DND-41 (cell line): ENCODE measurements around the gene RASA2.
"Not testable (repeated sequence)": the region's sequence is repeated elsewhere in the genome, so short reads cannot be mapped to it uniquely, and the experiment has no call there.

Experiments used
- ATAC-seq: fragments of 200-7000 bp; cut with Tn5 transposase; 3 replicates; pipeline ENCODE4 v1.9.1; 2021; ENCODE audit warnings: low read depth; ENCODE audit not compliant: insufficient read depth
- DNase-seq: peaks from one replicate; pipeline ENCODE4 v3.0.0-alpha.2; 2020
- H2AFZ ChIP-seq: 2 replicates; pipeline ENCODE4 v1.6.0; 2012; ENCODE audit warnings: low read depth, low read length
- H3K27ac ChIP-seq: 2 replicates; pipeline ENCODE4 v1.5.1; 2012; ENCODE audit warnings: low read length, inconsistent platforms
- H3K27me3 ChIP-seq: fragments of 200-600 bp; sonication (generic); 2 replicates; pipeline ENCODE4 v1.6.0; 2012; ENCODE audit warnings: low read length, mild to moderate bottlenecking, inconsistent platforms; ENCODE audit not compliant: insufficient read depth, poor library complexity
- H3K36me3 ChIP-seq: 2 replicates; pipeline ENCODE4 v1.5.1; 2012; ENCODE audit warnings: low read length, inconsistent platforms; ENCODE audit not compliant: insufficient read depth
- H3K4me1 ChIP-seq: 2 replicates; pipeline ENCODE4 v1.5.1; 2012; ENCODE audit warnings: mild to moderate bottlenecking, low read length; ENCODE audit not compliant: insufficient read depth
- H3K4me2 ChIP-seq: 2 replicates; pipeline ENCODE4 v1.6.0; 2012; ENCODE audit warnings: mild to moderate bottlenecking, moderate library complexity, low read length, inconsistent platforms; ENCODE audit not compliant: insufficient read depth
- H3K4me3 ChIP-seq, 2 experiments: fragments of 200-600 bp in 1 of 2; shearing (Covaris generic) in 1 of 2; 2 replicates each; pipeline ENCODE4 v1.5.1; 2012 to 2016; ENCODE audit warnings: inconsistent platforms in 2 of 2, low read length in 2 of 2, mild to moderate bottlenecking in 2 of 2, low read depth in 1 of 2, moderate library complexity in 1 of 2
- H3K79me2 ChIP-seq: 2 replicates; pipeline ENCODE4 v1.6.0; 2012; ENCODE audit warnings: low read length, inconsistent platforms; ENCODE audit not compliant: insufficient read depth
- H3K9ac ChIP-seq: 2 replicates; pipeline ENCODE4 v1.6.0; 2012; ENCODE audit warnings: low read depth, mild to moderate bottlenecking, inconsistent platforms, low read length, moderate library complexity
- H3K9me3 ChIP-seq: 2 replicates; pipeline ENCODE4 v1.5.1; 2012; ENCODE audit warnings: low read length, moderate library complexity, mild to moderate bottlenecking, inconsistent platforms; ENCODE audit not compliant: insufficient read depth, severe bottlenecking
- H4K20me1 ChIP-seq: 2 replicates; pipeline ENCODE4 v1.6.0; 2012; ENCODE audit warnings: low read length; ENCODE audit not compliant: insufficient read depth
- EZH2 ChIP-seq: IDR thresholded peaks from 3 replicates; pipeline ENCODE4 v1.6.1; 2012; ENCODE audit warnings: borderline replicate concordance, low read depth, mild to moderate bottlenecking, moderate library complexity, low read length, inconsistent platforms; ENCODE audit not compliant: severe bottlenecking
- TF ChIP-seq, protein P1 (sequence below): IDR thresholded peaks from 2 replicates; pipeline ENCODE4 v1.5.1; 2012; ENCODE audit warnings: borderline replicate concordance, low read length, moderate library complexity, mild to moderate bottlenecking; ENCODE audit not compliant: poor library complexity, severe bottlenecking; ENCODE audit errors: extremely low read depth

Gene RASA2

DNA sequence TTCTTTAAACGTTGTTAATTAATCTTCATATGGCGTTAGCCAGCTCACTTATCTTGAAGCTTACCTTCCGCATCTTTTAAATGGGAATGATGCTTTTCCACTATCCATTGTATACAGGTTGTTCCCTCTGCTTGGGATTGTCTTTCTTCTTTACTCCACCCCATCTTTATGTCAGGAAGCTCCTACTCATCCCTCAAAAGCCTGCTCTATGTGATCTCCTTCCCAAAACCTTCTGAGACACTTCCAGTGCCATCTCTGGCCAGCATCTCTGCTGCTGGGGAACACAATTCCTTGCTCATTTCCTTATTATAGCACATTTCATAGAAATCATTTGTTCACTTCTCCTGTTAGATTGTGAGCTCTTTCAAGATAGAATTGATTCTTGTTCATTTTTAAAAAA lies 4.3 kb downstream of the RASA2 start:
- no peak for ATAC-seq

DNA sequence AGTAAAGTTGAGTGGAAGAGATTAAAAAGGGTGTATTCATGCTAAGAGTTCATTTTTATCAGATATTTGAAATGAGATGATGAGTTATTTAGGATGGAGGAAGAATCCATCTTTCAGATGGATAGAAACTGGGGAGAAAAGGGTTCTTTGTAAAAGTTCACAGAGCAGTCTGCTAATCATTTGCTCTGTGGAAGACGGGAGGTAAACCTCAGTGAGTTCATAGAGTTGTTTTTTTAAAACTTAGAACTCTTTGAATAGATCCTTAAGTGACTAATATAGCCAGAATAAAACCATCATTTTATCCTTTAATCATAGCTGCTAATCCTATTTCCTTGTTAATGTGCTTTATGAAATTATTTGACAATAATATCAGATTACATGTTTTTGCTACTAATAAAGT lies 5.1 kb downstream of the RASA2 start:
- no peak for TF ChIP-seq EZH2
- TF ChIP-seq, protein P1, sequence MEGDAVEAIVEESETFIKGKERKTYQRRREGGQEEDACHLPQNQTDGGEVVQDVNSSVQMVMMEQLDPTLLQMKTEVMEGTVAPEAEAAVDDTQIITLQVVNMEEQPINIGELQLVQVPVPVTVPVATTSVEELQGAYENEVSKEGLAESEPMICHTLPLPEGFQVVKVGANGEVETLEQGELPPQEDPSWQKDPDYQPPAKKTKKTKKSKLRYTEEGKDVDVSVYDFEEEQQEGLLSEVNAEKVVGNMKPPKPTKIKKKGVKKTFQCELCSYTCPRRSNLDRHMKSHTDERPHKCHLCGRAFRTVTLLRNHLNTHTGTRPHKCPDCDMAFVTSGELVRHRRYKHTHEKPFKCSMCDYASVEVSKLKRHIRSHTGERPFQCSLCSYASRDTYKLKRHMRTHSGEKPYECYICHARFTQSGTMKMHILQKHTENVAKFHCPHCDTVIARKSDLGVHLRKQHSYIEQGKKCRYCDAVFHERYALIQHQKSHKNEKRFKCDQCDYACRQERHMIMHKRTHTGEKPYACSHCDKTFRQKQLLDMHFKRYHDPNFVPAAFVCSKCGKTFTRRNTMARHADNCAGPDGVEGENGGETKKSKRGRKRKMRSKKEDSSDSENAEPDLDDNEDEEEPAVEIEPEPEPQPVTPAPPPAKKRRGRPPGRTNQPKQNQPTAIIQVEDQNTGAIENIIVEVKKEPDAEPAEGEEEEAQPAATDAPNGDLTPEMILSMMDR: no peak
- H3K9ac ChIP-seq: no peak overlapping the region
- H3K79me2 ChIP-seq: peaks cover 92% of the 10 kb centered on the region
- no peak overlapping the region; the same call in 1 of the 2 replicates for H3K27ac ChIP-seq
- no peaks in the 10 kb centered on the region for H3K27me3 ChIP-seq
- H3K4me1 ChIP-seq: peaks cover 79% of the 10 kb centered on the region
- ATAC-seq: no peak
- peaks cover 27% of the 10 kb centered on the region for H3K36me3 ChIP-seq
- H3K4me2 ChIP-seq: peak overlapping the region; percentile 29; the same call in 1 of the 2 replicates
- no peaks in the 10 kb centered on the region for H3K9me3 ChIP-seq
- H4K20me1 ChIP-seq: peaks cover 19% of the 10 kb centered on the region; the same call in 1 of the 2 replicates
- H2AFZ ChIP-seq: no peak overlapping the region
- DNase-seq: no peak
- no peak overlapping the region for H3K4me3 ChIP-seq

More for the DNA sequence above, 4.3 kb downstream of the RASA2 start:
- H3K4me2 ChIP-seq: peak overlapping the region; percentile 31; the same call in 1 of the 2 replicates
- no peaks in the 10 kb centered on the region for H3K9me3 ChIP-seq
- H3K9ac ChIP-seq: no peak overlapping the region
- no peaks in the 10 kb centered on the region for H3K27me3 ChIP-seq
- H3K4me3 ChIP-seq: no peak overlapping the region
- peaks cover 19% of the 10 kb centered on the region; the same call in 1 of the 2 replicates for H4K20me1 ChIP-seq
- peaks cover 27% of the 10 kb centered on the region for H3K36me3 ChIP-seq
- DNase-seq: no peak
- no peak overlapping the region for H2AFZ ChIP-seq
- peaks cover 85% of the 10 kb centered on the region for H3K4me1 ChIP-seq
- no peak overlapping the region for H3K27ac ChIP-seq
- TF ChIP-seq, protein P1: no peak
- no peak for TF ChIP-seq EZH2
- peaks cover 91% of the 10 kb centered on the region for H3K79me2 ChIP-seq

DNA sequence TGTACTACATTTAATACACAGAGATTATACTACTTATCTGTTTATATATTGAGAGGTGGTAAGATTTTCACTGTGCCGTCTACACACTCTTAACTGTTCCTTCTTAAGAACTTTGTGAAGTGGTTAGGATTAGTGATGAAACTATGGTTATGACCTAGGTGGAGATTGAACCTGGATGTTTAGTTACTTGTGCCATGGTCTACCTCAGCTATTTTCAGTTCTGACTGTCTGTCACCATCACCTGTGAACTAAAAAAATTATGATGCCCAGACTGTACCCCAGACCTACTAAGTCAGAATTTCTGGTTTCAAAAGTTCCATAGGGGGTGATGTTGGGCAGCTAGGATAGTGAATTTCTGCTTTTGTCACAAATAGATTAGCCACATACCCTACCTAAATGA lies 6.4 kb downstream of the RASA2 start:
- peaks cover 19% of the 10 kb centered on the region; the same call in 1 of the 2 replicates for H4K20me1 ChIP-seq
- H3K36me3 ChIP-seq: peaks cover 27% of the 10 kb centered on the region; the same call in 1 of the 2 replicates
- ATAC-seq (no peak), DNase-seq (no peak)
- no peak overlapping the region for H2AFZ ChIP-seq
- no peak for TF ChIP-seq EZH2
- TF ChIP-seq, protein P1: no peak
- H3K4me2 ChIP-seq: peak overlapping the region; percentile 30; the same call in 1 of the 2 replicates
- H3K9me3 ChIP-seq: no peaks in the 10 kb centered on the region
- H3K79me2 ChIP-seq: peaks cover 91% of the 10 kb centered on the region
- H3K9ac ChIP-seq: no peak overlapping the region
- no peak overlapping the region for H3K4me3 ChIP-seq
- H3K4me1 ChIP-seq: peaks cover 85% of the 10 kb centered on the region
- no peaks in the 10 kb centered on the region for H3K27me3 ChIP-seq
- H3K27ac ChIP-seq: peak overlapping the region; percentile 32

DNA sequence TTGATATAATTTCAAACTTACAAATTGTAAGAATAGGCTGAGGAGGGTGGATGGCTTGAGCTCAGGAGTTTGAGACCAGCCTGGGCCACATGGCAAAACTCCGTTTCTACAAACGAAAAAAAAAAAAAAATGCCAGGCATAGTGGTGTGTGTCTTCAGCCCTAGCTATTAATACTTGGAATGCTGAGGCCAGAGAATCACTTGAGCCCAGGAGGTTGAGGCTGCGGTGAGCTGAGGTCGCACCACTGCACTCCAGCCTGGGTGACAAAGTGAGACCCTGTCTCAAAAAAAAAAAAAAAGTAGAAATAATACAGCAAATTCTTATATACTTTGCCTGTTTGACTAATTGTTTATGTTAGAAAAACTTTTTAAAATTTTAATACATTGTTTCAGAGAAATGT lies 10.8 kb downstream of the RASA2 start:
- Histone ChIP-seq H4K20me1 (peaks cover 34% of the 10 kb centered on the region), H3K27ac (peak overlapping the region; percentile 83), H3K79me2 (peaks cover 91% of the 10 kb centered on the region), H3K4me2 (peak overlapping the region; percentile 68; the same call in 1 of the 2 replicates), H3K36me3 (peaks cover 25% of the 10 kb centered on the region; the same call in 1 of the 2 replicates), H3K4me1 (peaks cover 67% of the 10 kb centered on the region)
- ATAC-seq, H2AFZ ChIP-seq, H3K27me3 ChIP-seq, DNase-seq, H3K9ac ChIP-seq, H3K4me3 ChIP-seq, H3K9me3 ChIP-seq: not testable (repeated sequence)
